HG02938 (cell line): ENCODE measurements around the gene LSAMP.
"Not testable (repeated sequence)": the region's sequence is repeated elsewhere in the genome, so short reads cannot be mapped to it uniquely, and the experiment has no call there.

Experiments
- ATAC-seq: cut with Tn5 transposase; IDR thresholded peaks from one replicate; pipeline ENCODE4 v1.9.1; 2021; ENCODE audit warnings: mild to moderate bottlenecking, moderate library complexity; ENCODE audit not compliant: unreplicated experiment

Gene LSAMP

DNA sequence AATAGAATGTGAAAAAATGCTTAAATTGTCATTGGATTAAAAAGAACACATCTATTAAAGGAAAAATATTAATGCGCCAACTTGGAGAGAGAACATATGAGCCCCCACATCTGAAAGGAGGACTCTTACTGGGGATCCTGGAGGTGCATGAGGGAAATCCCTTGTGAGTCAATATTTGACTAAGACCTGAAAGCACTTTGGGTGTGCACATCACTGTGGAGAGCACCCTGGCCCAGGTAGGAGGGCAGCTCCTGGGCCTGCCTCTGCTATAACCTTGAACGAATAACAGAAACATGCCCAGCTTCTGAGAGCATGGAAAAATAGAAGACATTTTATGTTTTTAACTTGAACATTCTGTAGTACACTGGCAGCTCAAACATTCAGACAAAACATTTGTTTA, 622.2 kb downstream of the LSAMP start:
- ATAC-seq, result no peak

DNA sequence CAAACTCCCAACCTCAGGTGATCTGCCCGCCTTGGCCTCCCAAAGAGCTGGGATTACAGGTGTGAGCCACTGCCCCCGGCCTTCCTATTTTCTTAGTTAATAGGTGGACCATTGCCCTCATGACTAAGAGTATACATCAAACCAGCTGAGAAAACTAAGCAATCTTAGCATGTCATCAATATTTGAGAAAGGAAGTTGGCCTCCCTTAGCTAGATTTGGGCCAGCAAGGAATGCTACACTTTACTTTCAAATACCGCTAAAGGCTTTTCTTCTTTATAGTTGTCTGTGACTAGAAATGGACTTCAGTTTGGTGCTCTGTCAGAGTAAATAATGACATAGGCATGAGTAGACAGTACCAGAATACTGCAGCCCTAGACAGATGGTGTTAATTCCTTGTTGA, 622.7 kb downstream of the LSAMP start:
- ATAC-seq, result no peak

DNA sequence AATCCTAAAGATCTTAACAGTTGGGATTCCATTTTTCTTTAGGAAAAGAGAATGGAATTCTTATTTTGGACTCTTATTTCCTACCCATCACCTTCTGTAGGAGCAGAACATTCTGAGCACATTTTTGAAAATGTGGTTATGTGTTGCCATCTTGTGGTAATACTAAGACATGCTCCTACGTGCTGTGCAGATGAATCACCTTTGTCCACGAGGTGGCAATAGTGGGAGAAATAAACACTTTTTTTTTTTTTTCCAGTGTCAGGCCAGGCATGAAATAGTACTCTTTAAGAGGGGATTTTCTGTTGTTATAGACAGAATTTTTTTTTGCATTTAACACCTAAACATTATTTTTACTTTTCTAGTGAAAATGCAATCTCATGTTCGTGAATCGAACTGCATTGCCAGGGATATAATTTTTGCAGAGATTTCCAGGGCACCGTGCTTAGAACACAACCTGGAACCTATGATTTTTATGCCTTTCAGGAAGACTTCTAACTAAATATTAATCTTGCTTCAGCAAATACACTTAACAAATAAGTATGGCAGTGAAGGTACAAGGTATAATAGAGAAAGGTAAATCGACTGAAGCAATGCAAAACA, 625.4 kb downstream of the LSAMP start:
- ATAC-seq, result peak; percentile 95

DNA sequence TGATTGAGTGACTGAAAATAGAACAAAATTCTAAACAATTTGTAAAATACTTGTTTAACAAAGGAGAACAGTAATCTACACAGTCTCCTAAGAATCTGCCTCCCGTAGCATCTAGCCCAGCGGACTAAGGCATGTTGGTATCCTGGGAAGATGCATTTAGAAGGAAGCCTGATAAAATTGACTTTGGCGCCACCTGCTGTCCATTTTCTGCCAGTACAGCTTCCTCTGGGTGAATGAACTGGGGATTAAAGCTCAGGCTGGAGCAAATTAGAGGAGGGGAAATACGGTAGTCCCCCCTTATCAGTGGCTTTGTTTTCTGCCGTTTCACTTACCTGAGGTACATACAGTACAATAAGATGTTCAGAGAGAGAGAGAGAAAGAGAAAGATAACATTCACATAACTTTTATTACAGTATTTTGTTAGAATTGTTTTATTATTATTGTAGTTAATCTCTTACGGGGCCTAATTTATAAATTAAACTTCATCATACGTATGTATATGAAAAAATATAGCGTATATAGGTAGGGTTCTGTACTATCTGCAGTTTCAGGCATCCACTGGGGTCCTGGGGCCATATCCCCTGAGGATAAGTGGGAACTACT, 630.4 kb downstream of the LSAMP start:
- no peak for ATAC-seq

DNA sequence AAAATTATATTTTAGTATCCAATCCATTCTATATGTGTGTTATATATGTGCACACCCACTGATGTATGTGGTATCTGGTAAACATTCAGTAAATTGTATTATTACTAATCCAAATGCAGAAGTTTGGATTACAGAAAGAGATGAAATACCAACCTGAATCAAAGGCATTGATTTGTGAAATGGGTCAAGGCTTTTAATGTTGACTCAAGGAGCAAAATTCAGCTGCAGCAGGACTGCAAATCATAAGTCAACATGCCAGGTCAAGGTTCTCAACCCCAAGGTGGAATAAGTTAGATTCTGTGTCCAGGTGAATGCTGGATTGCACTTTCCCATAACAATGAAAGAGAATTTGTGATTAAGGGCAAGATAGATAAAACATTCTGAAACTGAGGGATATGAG, 631.3 kb downstream of the LSAMP start:
- no peak for ATAC-seq

DNA sequence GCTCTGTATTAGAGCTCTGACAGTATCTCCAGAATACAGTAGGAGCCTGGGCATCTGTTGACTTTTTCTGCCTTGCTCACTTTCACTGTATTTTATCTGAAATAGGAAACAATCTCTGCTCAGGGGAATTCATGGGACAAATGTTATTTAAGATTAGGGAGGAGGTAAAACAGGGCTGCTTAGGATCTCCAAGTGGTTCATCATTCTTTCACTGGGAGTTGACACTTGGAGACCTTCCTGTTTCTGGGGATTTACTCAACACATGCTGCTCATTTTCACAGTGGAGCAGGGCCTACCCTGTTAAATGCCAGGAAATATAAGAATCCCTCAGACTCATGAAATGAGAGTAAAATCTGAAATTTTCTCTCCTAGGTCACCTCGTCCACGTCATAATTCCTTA, 636.5 kb downstream of the LSAMP start:
- no peak for ATAC-seq

DNA sequence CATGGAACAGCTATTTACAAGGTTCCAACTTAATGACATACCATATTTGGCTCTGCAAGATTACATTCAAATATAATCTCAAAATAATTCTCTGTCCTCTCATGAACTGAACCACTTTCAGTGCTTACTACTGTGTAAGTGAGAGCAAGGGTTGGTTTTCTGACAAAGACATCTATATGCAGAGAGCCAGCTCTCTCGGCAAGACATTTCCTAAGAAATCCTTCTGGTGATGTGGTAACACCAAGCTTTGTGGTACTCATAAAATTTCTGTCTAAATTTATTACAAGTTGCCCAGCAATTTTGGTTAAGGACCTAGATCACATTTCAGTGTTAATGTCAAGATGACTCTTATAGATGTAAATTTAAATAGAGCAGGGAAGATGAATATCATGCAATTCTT, 637.0 kb downstream of the LSAMP start:
- ATAC-seq, result no peak

DNA sequence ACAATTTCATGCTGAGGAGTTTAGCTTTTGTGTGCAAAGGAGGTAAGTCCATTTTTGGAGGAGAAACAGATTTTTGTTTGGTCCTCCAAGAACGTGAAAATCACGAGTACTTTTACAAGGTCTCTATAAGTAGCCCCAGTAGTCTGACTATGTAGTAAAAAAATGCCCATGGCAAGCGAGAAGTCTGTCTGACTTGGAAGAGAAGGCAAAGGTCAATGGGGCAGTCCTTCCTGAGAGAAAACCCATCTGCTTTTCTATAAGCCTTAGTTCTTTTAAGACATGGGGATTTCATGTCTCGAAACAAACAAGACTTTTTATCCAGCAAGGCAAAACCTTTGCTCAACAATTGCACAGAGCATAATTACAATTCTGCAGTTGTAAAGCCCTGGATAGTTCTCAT, 638.8 kb downstream of the LSAMP start:
- no peak for ATAC-seq

DNA sequence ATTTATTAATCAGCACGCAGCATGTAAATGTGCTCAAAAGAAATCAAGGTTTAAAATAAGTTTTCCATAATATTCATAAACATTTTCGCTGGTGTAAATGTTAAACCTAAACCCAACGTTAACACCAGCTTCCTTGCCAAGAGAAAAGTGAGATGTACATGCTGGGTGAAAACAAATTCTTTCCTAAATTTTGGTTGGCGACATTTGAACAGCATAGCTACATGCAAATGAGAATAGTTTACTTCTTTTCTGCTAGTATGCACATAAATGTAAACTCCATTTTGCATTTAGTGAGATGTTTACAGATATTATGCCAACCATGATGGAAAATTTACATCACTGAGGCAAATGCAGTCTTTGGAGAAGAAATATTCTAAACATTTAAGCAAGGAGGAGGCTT, 639.8 kb downstream of the LSAMP start:
- no peak for ATAC-seq

DNA sequence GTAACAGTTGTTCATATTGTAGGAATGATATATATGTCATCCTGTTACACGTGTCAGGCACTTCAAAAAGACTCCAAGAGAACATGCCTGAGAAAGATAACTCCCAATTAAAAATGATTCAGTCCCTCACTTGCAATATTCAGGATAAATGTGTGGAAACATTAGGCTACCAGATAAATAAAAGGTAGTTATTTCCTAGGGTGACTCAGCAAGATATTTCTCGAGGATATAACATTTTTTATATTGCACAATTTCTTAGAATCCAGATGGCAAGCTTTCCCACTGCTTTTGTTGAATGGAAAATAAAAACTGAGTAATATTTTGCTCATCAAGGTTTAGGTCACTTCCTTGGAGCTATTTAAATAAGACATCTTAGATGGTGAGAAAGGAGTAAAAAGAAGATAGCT, 640.6 kb downstream of the LSAMP start:
- no peak for ATAC-seq

DNA sequence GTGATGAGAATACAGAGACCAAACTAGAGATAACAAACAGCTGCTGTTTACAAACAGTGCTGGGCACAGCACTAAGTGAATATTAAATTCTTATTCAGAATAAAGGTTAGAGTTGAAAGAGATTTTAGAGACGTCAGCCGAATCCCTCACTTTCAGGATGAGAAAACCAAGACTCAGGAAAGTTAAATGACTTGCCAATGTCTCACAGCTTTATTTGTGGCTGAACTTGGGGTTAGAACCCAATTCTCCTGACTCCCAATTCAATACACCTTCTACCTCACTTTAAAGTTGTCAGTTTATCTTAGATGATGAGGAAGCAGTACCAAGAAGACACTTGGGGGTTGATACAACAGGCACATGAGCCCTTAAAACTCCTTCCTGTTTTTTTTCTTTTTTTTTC, 641.1 kb downstream of the LSAMP start:
- ATAC-seq, result no peak

DNA sequence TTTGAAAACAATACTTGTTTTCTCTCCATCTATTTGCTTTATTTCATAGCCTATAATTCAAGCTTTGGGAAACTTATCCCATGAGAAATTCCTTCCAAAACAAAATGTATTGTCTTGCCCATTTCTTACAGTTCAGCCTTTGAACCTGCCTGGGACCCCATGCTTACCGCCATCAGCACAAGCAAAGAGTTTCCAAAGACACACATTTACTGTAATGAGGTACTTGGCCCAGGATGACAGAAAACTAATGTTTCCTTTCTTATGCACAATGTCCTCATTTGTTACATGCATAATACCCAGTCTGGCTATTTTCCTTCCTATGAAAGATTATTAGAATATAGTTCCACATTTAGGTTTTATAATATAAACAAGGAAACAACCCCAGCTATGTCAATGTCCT, 641.6 kb downstream of the LSAMP start:
- no peak for ATAC-seq

DNA sequence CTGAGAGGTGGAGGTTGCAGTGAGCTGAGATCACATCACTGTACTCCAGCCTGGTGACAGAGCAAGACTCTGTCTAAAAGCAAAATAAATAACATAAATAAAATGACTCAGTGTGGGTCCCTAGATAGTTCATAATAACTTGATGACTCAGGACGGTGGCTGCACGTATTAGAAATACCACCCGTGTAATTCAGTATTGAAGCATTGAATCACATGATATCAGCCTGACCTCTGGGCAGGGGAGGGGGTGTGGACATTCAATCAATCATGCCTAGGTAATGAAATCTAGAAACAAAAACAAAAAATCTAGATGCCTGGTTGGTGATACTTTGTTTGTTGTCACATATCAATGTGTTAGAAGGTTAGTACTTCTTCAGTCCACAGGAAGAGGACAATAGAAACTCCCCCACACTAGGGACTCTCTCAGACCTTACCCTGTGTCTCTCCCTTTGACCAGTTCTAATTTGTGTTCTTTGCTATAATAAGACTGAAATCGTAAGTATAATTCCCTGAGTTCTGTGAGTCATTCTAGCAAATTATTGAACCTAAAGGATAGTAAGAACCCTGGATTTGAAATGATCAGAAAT, 644.7 kb downstream of the LSAMP start:
- no peak for ATAC-seq

DNA sequence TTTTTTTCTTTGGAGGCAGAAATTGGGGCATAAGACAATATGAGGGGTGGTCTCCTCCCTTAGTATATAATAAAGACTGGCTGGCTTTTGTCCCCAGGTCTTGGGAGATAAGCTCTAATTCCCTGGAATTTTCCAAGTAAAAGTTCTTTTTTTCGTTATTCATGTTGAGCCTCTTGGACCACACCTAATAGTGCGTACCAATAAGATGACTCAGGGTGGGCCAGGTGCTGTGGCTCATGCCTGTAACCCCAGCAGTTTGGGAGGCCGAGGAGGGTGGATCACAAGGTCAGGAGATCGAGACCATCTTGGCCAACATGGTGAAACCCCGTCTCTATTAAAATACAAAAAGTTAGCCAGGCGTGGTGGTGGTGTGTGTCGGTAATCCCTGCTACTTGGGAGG, 645.2 kb downstream of the LSAMP start:
- not testable (repeated sequence) for ATAC-seq

DNA sequence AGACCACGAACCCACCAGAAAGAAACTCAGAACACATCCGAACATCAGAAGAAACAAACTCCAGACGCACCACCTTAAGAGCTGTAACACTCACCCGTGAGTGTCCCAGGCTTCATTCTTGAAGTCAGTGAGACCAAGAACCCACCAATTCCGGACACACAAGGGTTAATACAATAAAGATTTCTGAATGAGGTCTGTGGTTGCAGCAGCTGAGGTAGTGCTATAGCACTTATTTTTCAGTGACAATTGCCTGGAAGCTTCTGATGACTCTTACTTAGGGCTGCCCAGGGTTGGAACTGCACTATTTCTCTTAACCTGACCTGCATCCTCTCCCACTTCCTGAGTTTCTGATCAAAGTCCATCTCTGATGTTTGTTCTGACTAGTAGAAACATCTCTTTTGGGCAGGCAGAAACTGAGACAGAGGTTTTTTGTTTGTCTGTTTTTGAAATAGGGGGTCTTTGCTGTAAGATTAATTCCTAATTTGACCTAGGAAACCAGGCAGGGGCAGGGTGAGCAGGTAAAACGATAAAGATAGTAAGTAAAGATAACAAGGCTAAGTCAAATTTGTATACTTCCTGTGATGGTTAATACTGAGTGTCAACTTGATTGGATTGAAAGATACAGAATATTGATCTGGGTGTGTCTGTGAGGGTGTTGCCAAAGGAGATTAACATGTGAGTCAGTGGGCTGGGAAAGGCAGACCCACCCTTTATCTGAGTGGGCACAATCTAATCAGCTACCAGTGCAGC, 652.9 kb downstream of the LSAMP start:
- peak; percentile 98 for ATAC-seq

DNA sequence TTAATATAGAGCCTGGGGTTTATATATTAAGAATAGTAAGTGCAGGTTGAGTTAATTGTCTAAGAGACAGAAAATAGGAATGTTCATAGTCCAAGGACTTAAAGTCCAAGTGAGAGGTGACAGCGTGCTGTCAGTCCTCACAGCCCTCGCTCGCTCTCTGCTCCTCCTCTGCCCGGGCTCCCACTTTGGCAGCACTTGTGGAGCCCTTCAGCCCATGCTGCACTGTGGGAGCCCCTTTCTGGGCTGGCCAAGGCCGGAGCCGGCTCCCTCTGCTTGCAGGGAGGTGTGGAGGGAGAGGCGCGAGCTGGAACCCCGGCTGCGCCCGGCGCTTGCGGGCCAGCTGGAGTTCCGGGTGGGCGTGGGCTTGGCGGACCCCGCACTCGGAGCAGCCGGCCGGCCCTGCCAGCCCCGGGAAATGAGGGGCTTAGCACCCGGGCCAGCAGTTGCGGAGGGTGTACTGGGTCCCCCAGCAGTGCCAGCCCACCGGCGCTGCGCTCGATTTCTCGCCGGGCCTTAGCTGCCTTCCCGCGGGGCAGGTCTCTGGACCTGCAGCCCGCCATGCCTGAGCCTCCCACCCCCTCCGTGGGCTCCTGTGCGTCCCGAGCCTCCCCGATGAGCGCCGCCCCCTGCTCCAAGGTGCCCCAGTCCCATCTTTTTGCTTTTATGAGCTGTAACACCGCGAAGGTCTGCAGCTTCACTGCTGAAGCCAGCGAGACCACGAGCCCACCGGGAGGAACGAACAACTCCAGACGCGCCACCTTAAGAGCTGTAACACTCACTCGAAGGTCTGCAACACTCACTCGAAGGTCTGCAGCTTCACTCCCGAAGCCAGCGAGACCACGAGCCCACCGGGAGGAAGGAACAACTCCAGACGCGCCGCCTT, 653.8 kb downstream of the LSAMP start:
- not testable (repeated sequence) for ATAC-seq

DNA sequence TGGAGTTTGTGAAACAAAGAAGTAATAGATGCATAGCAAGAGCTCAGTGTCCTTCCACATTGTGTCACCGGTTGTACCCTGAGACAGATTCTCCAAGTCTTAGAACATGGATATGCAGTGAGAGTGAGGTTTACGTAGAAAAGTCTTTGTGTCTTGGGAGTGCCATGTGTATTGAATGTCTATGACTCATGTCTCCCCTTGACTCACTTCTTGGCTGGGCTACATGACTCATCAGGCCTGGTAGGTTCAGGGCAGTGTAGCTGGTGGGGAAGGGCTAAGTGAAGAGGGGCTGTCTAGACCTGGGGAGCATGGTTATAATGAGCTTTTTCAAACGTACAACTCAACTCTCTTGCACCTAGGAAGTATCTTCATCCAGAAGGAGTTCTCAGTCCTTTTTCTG, 654.5 kb downstream of the LSAMP start:
- no peak for ATAC-seq

DNA sequence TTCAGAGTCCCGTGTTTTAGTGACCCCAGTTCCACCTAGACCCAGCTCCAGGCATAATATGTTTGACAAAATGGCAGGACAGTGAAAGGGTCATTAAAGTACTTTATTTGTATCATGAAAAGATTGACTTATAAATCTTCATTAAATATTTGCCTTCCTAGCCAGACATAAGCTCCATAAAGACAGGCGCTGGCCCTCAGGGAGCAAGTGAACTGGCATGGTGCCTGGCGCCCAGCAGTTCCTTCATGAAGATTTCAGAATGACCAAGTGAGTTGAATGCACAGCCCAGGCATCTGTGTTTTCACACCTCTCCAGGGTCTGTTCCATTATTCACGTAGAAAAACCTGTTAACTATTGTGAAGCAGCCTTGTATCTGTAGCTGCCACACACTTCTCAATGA, 655.8 kb downstream of the LSAMP start:
- ATAC-seq, result no peak

DNA sequence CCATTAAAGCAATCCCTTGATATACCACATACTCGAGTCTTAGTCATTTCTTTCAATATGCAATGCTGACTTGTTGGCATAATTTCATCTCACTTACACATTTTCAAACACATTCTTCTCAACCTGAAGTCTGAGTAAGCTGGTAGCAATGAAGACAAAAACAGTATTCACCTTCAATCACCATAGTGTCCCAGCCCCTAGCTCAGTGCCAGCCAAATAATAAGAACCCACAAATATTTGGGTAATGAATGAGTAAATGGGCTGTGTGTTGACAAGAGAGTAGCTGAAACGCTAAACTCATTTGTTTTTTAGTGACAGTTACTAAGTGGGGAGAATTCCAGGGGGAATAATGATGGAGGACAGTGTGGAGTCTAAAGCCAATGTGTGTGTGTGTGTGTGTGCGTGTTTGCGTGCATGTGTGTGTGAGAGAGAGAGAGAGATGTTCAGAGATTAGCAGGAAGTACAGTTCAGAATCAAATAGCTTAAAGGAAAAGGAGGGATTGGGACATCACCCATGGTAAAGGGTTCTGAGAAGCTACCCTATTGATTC, 656.3 kb downstream of the LSAMP start:
- ATAC-seq, result no peak

DNA sequence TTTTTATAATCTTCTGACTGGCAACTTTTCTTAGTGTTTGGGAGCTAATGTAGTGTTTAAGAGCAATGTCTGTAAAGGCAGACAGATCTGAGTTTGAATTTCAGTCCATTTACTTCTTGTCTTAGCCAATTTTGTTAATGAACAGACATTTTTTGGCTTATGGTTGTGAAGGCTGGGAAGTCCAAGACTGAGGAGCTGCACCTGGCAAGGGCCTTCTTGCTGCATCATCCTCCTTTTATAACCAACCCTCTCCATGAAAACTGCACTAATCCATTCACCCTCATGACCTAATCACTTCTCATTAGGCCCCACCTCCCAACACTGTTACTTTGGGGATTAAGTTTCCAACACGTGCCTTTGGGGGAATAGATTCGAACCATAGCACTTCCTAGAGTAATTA, 657.5 kb downstream of the LSAMP start:
- no peak for ATAC-seq

DNA sequence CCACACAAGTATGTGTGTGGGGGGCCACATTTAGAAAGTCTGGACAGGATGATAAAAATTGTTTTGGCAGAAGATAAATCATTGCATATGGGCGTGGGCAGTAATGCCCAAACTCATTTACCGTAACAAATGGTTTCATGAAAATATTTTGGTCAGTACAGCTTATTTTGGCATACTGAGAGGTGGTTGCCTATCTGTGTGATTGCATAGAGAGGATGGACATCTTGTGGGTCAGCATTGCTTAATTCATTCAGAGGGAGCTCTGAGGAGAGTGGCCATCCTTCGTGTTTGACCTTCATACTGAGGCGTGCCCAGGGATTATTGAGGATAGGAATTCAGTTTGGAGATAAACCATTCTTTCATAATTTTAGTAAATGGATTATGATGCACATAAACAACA, 659.5 kb downstream of the LSAMP start:
- no peak for ATAC-seq
